Keratinocyte (primary cell): ENCODE results near the gene TOX3. TPM values are rescaled to one million over a fixed set of nuclear protein-coding genes. Genes with fewer than 3 reads are reported as not detected.

Experiments
- DNase-seq: peaks from one replicate; pipeline ENCODE4 v3.0.0-alpha.2; 2011; ENCODE audit warnings: low read depth, missing footprints, low spot score
- FAIRE-seq: peaks from 2 replicates; lab custom pipeline; 2011; peaks lifted over from hg19 to GRCh38; lab: Jason Lieb, UNC
- H2AFZ ChIP-seq: 2 replicates; pipeline ENCODE4 v1.6.0; 2012; ENCODE audit warnings: low read length, control low read depth, inconsistent platforms; ENCODE audit not compliant: control insufficient read depth
- H3K27ac ChIP-seq: 2 replicates; pipeline ENCODE4 v1.5.1; 2011; ENCODE audit warnings: low read length; ENCODE audit not compliant: control insufficient read depth, insufficient read depth
- H3K27me3 ChIP-seq: 3 replicates; pipeline ENCODE4 v1.6.0; 2011; ENCODE audit warnings: low read length; ENCODE audit not compliant: control insufficient read depth, insufficient read depth; ENCODE audit errors: extremely low read depth
- H3K36me3 ChIP-seq, 2 experiments: 2 replicates in 1 of 2; 3 replicates in 1 of 2; pipeline ENCODE4 v1.5.1; 2011; ENCODE audit warnings: low read length in 2 of 2, mild to moderate bottlenecking in 1 of 2; ENCODE audit not compliant: control insufficient read depth in 2 of 2, insufficient read depth in 2 of 2; ENCODE audit errors: extremely low read depth in 1 of 2
- H3K4me1 ChIP-seq: 3 replicates; pipeline ENCODE4 v1.5.1; 2011; ENCODE audit warnings: low read length; ENCODE audit not compliant: control insufficient read depth, insufficient read depth; ENCODE audit errors: extremely low read depth
- H3K4me2 ChIP-seq: 3 replicates; pipeline ENCODE4 v1.6.0; 2011; ENCODE audit warnings: low read depth, low read length; ENCODE audit not compliant: control insufficient read depth, insufficient read depth; ENCODE audit errors: extremely low read depth
- H3K4me3 ChIP-seq, 3 experiments: fragments of 200-600 bp in 1 of 3; sonication (generic) in 1 of 3; 2 replicates in 2 of 3; 3 replicates in 1 of 3; pipeline ENCODE4 v1.5.1; 2011 to 2016; ENCODE audit warnings: low read length in 3 of 3, mild to moderate bottlenecking in 3 of 3, control low read depth in 2 of 3, inconsistent platforms in 1 of 3, low read depth in 1 of 3, mixed read lengths in 1 of 3, mixed run types in 1 of 3, moderate library complexity in 1 of 3; ENCODE audit not compliant: control insufficient read depth in 2 of 3, insufficient read depth in 2 of 3; ENCODE audit errors: extremely low read depth in 1 of 3
- H3K79me2 ChIP-seq: 2 replicates; pipeline ENCODE4 v1.6.0; 2012; ENCODE audit warnings: low read length; ENCODE audit not compliant: control insufficient read depth, insufficient read depth
- H3K9ac ChIP-seq: 3 replicates; pipeline ENCODE4 v1.6.0; 2011; ENCODE audit warnings: low read length; ENCODE audit not compliant: control insufficient read depth, insufficient read depth; ENCODE audit errors: extremely low read depth
- H3K9me1 ChIP-seq: 3 replicates; pipeline ENCODE4 v1.6.0; 2011; ENCODE audit warnings: low read length; ENCODE audit not compliant: control insufficient read depth, insufficient read depth; ENCODE audit errors: extremely low read depth
- H3K9me3 ChIP-seq: 2 replicates; pipeline ENCODE4 v1.5.1; 2012; ENCODE audit warnings: low read depth, low read length; ENCODE audit not compliant: control insufficient read depth
- H4K20me1 ChIP-seq: 3 replicates; pipeline ENCODE4 v1.6.0; 2011; ENCODE audit warnings: low read length; ENCODE audit not compliant: control insufficient read depth, insufficient read depth; ENCODE audit errors: extremely low read depth
- EZH2 ChIP-seq: IDR thresholded peaks from one replicate; pipeline ENCODE4 v1.6.1; 2012; ENCODE audit warnings: inconsistent platforms, mild to moderate bottlenecking, low read length, moderate library complexity
- dilution Hi-C: fragments of 300-500 bp; cut with MboI; formaldehyde crosslinking; loops from one replicate; pipeline ENCODE4 v1.7.0; 2020; ENCODE audit warnings: low sequenced_read_pairs; ENCODE audit not compliant: extremely low pct_ligation_motif_present
- polyA plus RNA-seq, 5 experiments: library from polyadenylated mRNA; depleted of rRNA in 3 of 5; stranded (reverse) in 3 of 5; stranded (forward) in 1 of 5; unstranded in 1 of 5; fragments of >200 nt; gene quantifications; 1 replicate in 1 of 5; 2 replicates in 3 of 5; 3 replicates in 1 of 5; pipeline versions ENCODE4 v1.2.1 to v1.2.3, GENCODE V29; 2011 to 2012; ENCODE audit warnings: missing spikeins in 2 of 5, low read depth in 1 of 5, low replicate concordance in 1 of 5
- TF ChIP-seq, protein P1 (sequence below), 3 experiments: IDR thresholded peaks in 1 of 3; conservative IDR thresholded peaks in 1 of 3; optimal IDR thresholded peaks in 1 of 3; 2 replicates in 2 of 3; 3 replicates in 1 of 3; pipeline versions ENCODE3 to v1.5.1; 2011; ENCODE audit warnings: low read length in 3 of 3, mild to moderate bottlenecking in 3 of 3, moderate library complexity in 2 of 3, control low read depth in 1 of 3, inconsistent platforms in 1 of 3; ENCODE audit not compliant: insufficient read depth in 2 of 3; ENCODE audit errors: extremely low read depth in 1 of 3

Gene TOX3
- polyA plus RNA-seq, 1 donor (not counting 4 experiments of a cell fraction or from before 2014, with no cell fraction given) = not detected

DNA sequence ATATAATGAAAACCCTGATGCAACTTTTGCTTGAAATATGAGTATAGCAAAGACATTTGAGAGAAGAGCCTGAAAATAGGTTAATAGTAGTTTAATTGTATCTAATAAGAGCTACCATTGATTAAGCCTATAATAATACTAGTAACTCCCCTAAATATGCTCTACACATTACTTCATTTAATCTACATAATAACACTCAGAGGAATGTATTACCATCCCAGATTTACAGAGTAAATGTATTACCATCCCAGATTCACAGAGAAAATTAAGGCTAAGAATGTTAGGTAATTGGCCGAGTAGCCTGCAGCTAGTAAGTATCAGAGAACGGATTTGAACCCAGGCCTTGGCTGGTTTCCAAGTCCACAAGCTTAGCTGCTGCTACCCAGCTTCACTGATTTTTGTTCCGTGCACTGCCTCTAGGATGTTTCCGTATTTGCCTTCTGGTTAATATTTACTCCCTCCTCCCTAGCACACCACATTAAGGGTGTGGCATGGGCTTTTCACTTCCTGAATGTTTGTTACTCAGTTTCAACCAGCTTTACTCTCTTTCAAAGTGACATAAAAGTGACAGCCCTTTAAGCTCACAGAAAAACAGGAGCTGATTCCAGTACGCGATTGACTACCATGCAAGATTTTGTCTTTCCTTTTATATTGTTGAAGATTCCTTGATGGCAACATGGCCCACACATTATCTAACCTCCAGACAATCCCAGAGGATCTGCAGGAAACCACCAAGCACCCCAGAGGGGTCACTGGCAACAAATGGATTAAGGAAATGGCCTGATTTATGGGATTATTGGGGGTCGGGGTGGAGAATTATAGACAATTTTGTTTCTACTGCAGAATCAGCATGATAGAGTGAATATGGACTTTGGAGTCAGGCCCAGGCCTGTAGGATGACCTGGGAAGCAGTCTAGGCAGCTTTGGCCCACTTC lies 26.7 kb upstream of the TOX3 start:
- FAIRE-seq = no peak
- Histone ChIP-seq H3K27me3 (no peaks in the 10 kb centered on the region), H3K79me2 (no peaks in the 10 kb centered on the region), H3K4me3 (no peak overlapping the region), H3K36me3 (no peaks in the 10 kb centered on the region), H2AFZ (no peak overlapping the region), H3K9me1 (no peaks in the 10 kb centered on the region), H3K4me2 (no peak overlapping the region), H3K4me1 (no peaks in the 10 kb centered on the region), H3K27ac (no peak overlapping the region), H3K9me3 (no peaks in the 10 kb centered on the region), H4K20me1 (no peaks in the 10 kb centered on the region), H3K9ac (no peak overlapping the region)
- dilution Hi-C loops = no loop called here
- no peak for DNase-seq
- TF ChIP-seq, protein P1, sequence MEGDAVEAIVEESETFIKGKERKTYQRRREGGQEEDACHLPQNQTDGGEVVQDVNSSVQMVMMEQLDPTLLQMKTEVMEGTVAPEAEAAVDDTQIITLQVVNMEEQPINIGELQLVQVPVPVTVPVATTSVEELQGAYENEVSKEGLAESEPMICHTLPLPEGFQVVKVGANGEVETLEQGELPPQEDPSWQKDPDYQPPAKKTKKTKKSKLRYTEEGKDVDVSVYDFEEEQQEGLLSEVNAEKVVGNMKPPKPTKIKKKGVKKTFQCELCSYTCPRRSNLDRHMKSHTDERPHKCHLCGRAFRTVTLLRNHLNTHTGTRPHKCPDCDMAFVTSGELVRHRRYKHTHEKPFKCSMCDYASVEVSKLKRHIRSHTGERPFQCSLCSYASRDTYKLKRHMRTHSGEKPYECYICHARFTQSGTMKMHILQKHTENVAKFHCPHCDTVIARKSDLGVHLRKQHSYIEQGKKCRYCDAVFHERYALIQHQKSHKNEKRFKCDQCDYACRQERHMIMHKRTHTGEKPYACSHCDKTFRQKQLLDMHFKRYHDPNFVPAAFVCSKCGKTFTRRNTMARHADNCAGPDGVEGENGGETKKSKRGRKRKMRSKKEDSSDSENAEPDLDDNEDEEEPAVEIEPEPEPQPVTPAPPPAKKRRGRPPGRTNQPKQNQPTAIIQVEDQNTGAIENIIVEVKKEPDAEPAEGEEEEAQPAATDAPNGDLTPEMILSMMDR (optimal IDR thresholded peaks at IDR 0.05 in 1 of 3, IDR thresholded peaks at IDR 0.05 in 1 of 3, conservative IDR thresholded peaks at IDR 0.05 in 1 of 3; ENCODE audit: extremely low read depth in 1 of 3, insufficient read depth in 2 of 3, low read length in 3 of 3) = no peak
- no peak for TF ChIP-seq EZH2

DNA sequence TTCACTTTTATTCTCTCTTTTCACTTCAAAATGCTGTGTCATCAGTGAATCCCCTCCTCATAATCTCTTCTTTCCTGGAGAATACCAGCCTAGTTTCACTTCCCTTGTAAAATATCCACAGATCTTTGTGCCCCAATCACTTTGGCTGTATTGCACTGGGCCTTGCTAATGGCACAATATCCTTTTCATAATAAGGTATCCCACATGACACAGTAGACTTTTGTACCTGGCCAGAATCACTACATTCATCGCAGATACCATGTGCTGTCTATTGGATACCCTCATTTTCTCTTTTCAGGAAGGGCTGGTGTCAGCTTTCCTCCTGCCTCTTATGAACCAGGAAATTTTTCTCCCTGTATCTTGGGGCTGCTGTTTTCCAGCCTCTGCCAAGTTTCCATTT lies 25.7 kb upstream of the TOX3 start:
- H3K9me3 ChIP-seq = no peaks in the 10 kb centered on the region
- no peaks in the 10 kb centered on the region for H3K4me1 ChIP-seq
- H2AFZ ChIP-seq = no peak overlapping the region
- H3K9me1 ChIP-seq = no peaks in the 10 kb centered on the region
- dilution Hi-C loops = no loop called here
- TF ChIP-seq EZH2 = no peak
- TF ChIP-seq, protein P1 (optimal IDR thresholded peaks at IDR 0.05 in 1 of 3, IDR thresholded peaks at IDR 0.05 in 1 of 3, conservative IDR thresholded peaks at IDR 0.05 in 1 of 3; ENCODE audit: extremely low read depth in 1 of 3, insufficient read depth in 2 of 3, low read length in 3 of 3) = no peak
- H3K36me3 ChIP-seq = no peaks in the 10 kb centered on the region
- no peaks in the 10 kb centered on the region for H3K27me3 ChIP-seq
- H3K27ac ChIP-seq = no peak overlapping the region
- no peaks in the 10 kb centered on the region for H3K79me2 ChIP-seq
- no peaks in the 10 kb centered on the region for H4K20me1 ChIP-seq
- H3K9ac ChIP-seq = no peak overlapping the region
- FAIRE-seq = no peak
- H3K4me2 ChIP-seq = no peak overlapping the region
- no peak for DNase-seq
- no peak overlapping the region for H3K4me3 ChIP-seq
